NCI-H187 treated with DMSO at 0.1 percent for 48 hours (cell line): ENCODE results near the gene DPP6.

Experiments used
- DNase-seq: peaks from one replicate; lab custom pipeline; 2025; lab: John Stamatoyannopoulos, UW

The DPP6 gene

GRCh38 chr7:154592388-154592787 lies 540.2 kb downstream of the DPP6 start:
- DNase-seq: no peak

GRCh38 chr7:154598396-154598795 lies 546.2 kb downstream of the DPP6 start:
- no peak for DNase-seq

GRCh38 chr7:154598864-154599263 lies 546.7 kb downstream of the DPP6 start:
- no peak for DNase-seq

- no peak for DNase-seq
Measured at GRCh38 chr7:154610903-154611302, 558.7 kb downstream of the DPP6 start.

- no peak for DNase-seq
Measured at GRCh38 chr7:154613811-154614210, 561.6 kb downstream of the DPP6 start.

- no peak for DNase-seq
Measured at GRCh38 chr7:154620141-154620755, 568.0 kb downstream of the DPP6 start.

GRCh38 chr7:154623399-154623798 lies 571.2 kb downstream of the DPP6 start:
- DNase-seq: no peak

- DNase-seq: no peak
Measured at GRCh38 chr7:154627646-154628290, 575.6 kb downstream of the DPP6 start.

- DNase-seq: no peak
Measured at GRCh38 chr7:154628556-154628955, 576.4 kb downstream of the DPP6 start.

GRCh38 chr7:154631162-154631561 lies 579.0 kb downstream of the DPP6 start:
- no peak for DNase-seq

- no peak for DNase-seq
Measured at GRCh38 chr7:154633641-154634040, 581.4 kb downstream of the DPP6 start.

GRCh38 chr7:154638286-154638685 lies 586.1 kb downstream of the DPP6 start:
- no peak for DNase-seq

- DNase-seq: no peak
Measured at GRCh38 chr7:154640266-154640865, 588.2 kb downstream of the DPP6 start.

GRCh38 chr7:154640917-154641316 lies 588.7 kb downstream of the DPP6 start:
- no peak for DNase-seq

- no peak for DNase-seq
Measured at GRCh38 chr7:154644366-154644765, 592.2 kb downstream of the DPP6 start.

GRCh38 chr7:154646126-154647013 lies 594.2 kb downstream of the DPP6 start:
- DNase-seq: no peak

- DNase-seq: no peak
Measured at GRCh38 chr7:154647625-154648024, 595.4 kb downstream of the DPP6 start.

GRCh38 chr7:154649015-154649414 lies 596.8 kb downstream of the DPP6 start:
- DNase-seq: no peak

GRCh38 chr7:154649434-154649833 lies 597.2 kb downstream of the DPP6 start:
- DNase-seq: no peak

- no peak for DNase-seq
Measured at GRCh38 chr7:154650275-154650674, 598.1 kb downstream of the DPP6 start.

GRCh38 chr7:154651501-154651900 lies 599.3 kb downstream of the DPP6 start:
- DNase-seq: no peak

- no peak for DNase-seq
Measured at GRCh38 chr7:154652564-154652963, 600.4 kb downstream of the DPP6 start.

- DNase-seq: no peak
Measured at GRCh38 chr7:154653281-154653680, 601.1 kb downstream of the DPP6 start.
